Stimulated activated CD4-positive, alpha-beta T cell treated with anti-CD3 and anti-CD28 coated beads, Interleukin-2, amount 100 ng/mL, for 4 hours (primary cell): ENCODE results near the gene DCAF5.
"Not testable (repeated sequence)": the region's sequence is repeated elsewhere in the genome, so short reads cannot be mapped to it uniquely, and the experiment has no call there.

Experiments
- DNase-seq: peaks from one replicate; pipeline ENCODE4 v3.0.0-alpha.2; 2020; ENCODE audit warnings: low read depth

DCAF5 gene

DNA sequence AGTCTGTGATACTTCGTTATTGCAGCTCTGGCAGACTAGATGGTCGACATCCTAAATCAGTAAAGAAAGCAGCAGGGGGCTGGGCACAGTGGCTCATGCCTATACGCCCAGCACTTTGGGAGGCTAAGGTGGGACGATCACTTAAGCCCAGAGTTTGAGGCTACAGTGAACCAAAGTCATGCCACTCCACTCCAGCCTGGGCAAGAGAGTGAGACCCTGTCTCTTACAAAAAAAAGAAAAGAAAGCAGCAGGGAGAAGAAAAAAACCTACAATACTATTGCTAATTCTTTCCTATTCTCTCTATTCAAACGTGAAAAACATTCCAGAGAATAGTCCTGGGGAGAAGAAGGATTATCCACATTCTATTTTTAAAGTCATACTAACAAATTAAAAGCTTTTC, 79.5 kb downstream of the DCAF5 start:
- DNase-seq = no peak

- no peak for DNase-seq
Observed at GRCh38 chr14:69072584-69072983, 80.3 kb downstream of the DCAF5 start.

DNA sequence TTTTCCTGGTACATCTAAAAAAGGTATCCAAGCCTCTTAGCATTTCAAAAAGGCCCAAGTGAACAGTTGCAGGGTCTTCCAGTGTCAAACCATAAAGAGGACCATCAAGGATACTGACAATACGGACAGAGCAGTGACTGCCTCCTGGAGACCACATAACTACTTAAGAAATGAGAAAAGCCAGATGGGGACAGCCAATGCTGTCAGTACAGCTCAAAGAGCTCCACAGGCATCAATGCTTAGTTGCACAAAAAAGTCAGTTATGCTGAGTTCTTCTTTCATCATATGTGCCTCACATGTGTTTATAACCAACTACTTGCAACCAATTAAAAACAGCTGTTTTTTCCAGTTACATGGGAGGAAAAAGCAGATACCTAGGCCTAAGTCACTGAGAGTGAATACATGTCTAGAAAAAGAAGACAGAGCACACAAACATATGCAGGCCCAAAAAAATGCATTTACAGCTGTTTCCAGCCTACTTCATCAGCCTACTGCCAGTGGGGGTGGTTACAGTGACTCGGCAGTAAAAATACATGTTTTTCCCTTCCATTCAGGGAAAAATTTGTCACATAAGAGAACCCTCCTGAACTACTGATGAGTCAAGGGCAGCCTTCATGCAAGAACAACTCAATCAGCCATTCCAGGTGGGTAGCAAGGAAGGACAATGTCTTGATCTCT, 84.0 kb downstream of the DCAF5 start:
- DNase-seq = no peak

DNA sequence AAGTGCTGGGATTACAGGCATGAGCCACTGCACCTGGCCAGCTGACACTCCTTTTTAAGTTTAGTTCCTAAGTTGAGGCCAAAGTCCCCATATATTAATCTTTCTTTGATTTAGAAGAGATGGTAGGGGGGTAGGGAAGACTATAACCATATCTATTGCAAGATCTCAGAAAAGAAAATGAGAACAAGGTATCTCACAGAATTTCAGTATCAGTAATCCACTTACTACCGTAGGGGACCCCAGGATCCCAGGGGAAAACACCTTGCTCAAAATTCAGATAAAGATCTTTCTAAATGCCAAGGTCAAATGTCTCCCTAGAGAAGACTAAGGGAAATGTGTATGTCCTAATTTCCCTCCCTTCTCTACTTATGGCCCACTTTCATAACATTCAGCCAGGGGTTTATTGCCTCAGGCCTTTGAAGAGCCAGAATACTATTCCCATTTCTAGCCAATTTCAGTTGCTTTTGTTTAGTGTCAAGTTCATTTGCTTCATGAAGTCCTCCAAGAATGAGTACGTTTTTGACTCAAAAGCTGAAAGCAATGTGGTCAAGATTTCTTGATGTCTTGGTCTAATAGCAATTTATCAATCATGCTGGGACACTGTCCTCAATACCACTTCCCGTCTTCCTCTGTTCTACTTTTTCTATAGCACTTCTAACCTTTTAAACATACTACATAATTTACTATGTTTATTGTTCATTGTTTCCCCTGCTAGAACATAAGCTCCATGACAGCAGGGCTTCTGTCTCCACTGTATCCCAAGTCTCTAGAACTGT, 86.3 kb downstream of the DCAF5 start:
- no peak for DNase-seq

- not testable (repeated sequence) for DNase-seq
Observed at GRCh38 chr14:69065934-69066333, 87.0 kb downstream of the DCAF5 start.

DNA sequence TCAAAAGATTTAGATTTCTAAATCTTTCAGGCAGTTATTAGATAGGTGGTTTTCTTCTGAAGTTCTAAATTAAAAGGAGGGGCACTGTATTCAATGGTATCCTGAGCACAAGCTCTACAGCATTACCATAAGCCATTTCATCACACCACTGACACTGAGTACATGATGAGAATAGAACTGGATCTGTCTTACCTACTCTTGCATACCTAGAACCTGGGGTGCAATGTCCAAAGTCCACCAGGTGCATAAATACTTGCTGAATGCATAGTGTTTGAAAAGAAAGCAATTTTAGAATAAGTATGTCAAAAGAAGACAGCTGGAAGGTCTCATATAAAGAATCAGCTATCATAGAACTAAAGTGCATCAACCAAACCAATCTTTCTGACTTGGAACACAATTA, 88.3 kb downstream of the DCAF5 start:
- no peak for DNase-seq

GRCh38 chr14:69059658-69060623, 93.0 kb downstream of the DCAF5 start:
- DNase-seq = no peak

DNA sequence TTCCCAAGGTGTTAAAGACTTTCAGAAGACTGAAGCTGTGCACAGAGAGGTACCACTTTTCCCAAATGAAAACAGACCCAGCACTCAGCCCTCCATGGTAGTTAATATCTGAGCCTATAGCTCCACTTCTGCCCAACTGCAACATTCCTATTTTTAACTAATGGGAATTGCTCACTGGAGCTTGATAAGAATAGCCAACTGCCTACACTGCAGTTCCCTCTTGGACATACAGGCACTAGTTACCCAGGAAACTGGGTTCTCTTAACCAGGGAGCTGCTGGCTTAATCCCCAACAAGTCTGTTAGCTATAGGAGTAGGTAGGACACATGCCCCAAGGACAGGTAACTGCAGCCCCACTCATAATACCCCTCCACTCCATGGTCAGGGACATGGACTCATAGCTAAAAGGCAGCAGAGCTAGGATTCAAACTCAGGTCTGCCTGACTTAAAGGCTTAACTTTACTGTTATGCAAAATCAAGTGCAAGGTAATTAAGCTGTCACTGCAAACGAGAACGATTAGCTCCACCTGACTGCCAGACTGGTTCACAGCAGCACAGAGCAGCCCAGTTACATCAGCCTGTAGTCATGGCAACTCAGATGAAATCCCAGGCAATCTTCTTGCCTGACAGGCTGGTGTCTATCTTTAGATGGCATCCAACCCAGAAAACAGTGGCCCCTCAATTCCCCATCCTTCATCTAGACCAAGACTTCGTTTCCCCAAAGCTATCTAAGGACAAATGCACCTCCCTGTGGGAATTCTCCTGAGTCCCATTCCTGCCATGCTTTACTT, 96.7 kb downstream of the DCAF5 start:
- no peak for DNase-seq

GRCh38 chr14:69055125-69055524, 97.8 kb downstream of the DCAF5 start:
- no peak for DNase-seq

DNA sequence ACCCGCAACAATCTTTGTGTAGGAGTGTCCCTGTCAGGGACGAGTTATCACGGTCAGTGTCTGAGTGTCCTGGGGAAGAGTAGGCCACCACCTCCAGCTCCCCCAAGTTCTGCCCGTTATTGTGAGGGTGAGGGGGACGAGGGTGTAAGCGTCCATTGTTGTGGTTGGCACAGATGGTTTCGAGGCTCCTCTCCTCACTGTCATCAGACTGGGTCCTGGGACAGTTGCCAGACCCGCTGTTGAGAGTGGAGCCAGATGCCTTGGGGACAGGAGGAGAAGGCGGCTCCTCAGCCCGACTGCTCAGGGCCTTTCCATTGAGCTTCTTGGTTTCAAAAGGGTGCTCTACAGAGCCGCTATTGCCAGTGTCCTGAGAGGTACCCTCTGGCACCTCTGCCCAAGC, 98.9 kb downstream of the DCAF5 start:
- no peak for DNase-seq

DNA sequence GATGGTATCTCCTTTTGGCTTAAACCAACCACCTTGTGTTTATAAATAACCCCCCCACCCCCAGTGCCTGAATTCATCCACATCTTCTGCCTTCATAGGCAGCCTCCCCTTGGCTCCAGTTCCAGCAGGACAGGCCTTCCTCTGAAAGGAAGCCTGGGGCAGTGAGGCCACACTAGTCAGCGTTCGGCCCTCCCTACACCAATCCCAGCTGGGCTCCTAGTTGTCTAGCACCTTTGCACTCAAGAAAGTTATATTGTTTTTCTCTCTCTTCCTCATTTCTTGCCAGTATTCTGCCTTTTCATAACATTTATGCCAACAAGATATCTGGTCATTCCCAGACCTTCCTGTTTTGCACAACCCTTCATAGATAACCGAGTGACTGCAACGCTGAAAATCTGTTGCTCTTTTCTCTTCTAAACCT, 100.7 kb downstream of the DCAF5 start:
- no peak for DNase-seq

GRCh38 chr14:69050240-69051184, 102.4 kb downstream of the DCAF5 start:
- DNase-seq = no peak

DNA sequence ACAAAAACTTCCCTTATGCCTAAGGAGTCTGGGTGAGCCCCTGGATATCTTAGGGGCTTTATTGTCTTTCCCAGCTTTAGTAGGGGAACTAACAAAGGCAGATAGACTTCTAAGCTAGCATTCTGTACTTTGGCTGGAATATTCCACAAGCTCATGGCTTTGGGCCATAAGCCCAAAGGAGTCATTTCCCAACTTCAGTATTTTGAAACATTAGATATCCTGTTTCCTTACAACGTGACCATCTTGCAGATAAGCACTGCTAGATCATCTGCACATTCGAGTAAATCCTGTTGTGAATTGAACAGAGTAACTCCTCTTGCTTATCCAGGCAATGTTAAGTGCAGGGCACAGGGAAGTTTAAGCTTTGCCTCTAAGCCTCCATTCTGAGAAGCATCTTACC, 103.2 kb downstream of the DCAF5 start:
- DNase-seq = no peak

DNA sequence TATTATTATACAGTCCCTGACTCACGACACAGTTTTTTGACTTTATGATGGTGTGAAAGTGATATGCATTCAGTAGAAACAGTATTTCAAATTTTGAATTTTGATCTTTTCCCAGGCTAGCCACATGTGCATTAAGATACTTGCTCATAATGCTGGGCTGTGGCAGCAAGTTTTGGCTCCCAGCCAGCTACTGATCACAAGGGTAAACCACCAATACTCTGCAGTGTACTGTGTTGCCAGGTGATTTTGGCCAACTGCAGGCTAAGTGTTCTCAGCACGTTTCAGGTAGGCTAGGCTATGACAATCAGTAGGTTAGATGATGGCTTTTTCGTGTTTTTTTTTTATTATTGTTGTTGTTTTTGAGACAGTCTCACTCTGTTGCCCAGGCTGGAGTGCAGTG, 104.5 kb downstream of the DCAF5 start:
- no peak for DNase-seq

DNA sequence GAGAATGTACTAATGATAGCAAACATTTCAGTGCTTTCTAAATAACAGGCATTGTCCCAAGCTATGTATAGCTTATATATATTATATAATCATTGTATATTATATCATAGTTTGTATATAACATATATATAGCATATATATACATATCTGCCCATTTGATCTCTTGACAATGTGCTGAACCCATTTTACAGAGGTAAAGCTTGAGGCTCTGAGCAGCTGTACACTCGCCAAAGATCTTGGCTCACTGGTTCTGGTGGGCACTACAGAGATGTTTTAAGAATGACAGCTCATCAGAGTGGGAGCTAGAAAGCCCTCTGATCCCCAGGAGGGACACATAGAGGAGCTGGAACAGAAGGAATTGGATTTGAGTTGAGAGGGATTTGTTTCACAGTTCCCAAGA, 105.7 kb downstream of the DCAF5 start:
- DNase-seq = no peak

DNA sequence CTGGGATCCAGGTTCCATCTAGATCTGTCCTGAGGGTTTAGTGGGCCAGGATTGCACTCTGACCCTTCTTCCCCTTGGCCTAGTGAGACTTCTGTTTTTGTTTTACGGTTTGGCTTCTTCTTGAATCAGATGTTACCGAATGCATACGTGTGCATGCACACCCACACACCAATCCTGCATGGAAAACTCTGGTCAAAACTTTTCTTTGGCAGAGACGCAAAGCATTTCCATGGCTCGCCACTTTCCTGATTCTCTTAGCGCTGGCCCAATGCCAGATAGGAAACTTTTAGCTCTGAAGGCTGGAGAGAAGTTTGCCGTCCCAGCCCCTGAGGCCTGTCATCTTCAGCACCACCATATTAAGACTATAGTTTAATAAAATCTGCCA, 106.5 kb downstream of the DCAF5 start:
- no peak for DNase-seq

GRCh38 chr14:69045857-69046475, 107.0 kb downstream of the DCAF5 start:
- DNase-seq = no peak

DNA sequence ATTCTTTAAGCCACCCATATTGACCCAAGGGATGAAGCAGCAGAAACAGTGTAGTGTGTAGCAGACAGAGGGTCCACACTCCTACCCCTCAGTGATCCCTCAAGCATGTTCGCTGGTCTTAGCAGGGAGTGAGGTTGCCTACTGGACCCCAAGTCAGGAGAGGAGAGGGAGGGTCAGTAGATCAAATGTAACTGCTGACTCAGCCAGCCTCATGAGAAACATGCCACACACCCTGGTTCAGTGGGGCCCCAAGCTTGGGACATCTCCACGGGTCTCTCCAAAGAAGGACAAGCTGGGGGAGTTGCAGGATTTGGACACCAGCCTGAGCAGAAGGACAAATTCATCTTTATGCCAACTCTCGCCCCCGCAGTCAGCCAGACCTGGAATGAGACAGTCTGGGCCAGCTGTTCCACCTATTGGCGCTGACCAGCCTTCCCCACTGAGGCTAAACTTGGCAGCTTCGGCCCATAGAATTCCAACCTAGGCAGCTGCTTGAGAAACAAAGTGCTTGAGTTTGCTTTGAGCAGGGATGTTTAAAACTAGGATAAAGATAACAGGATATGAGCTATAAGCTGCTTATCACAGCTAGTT, 107.9 kb downstream of the DCAF5 start:
- DNase-seq = no peak

- DNase-seq = no peak
Observed at GRCh38 chr14:69044296-69044695, 108.6 kb downstream of the DCAF5 start.
